ENCODE measurements around the gene HHIPL1. TPM values are rescaled to one million over a fixed set of nuclear protein-coding genes. Genes with fewer than 3 reads are reported as not detected.

The HHIPL1 gene
- total RNA-seq, 2 experiments from 2014 or later, result 0.25 to 0.72 TPM

GRCh38 chr14:99696929-99697328 lies 52.0 kb downstream of the HHIPL1 start:
- BruUV-seq (replicated peaks), result no TSS peak
- POLR2A ChIA-PET, result interaction anchor here (0.6 kb wide), 1 partner anchor 205 kb away, joined by 3 read pairs; no protein-coding TSS in a partner anchor
- no peaks in the 10 kb centered on the region for H3K79me2 ChIP-seq (ENCODE audit: insufficient read depth, low read depth, low read length)

GRCh38 chr14:99698236-99698635 lies 53.3 kb downstream of the HHIPL1 start:
- Histone ChIP-seq H3K4me1 (ENCODE audit: insufficient read depth, low read length, poor library complexity, severe bottlenecking) (no peaks in the 10 kb centered on the region), H4K20me1 (ENCODE audit: insufficient read depth, low read length) (no peaks in the 10 kb centered on the region), H3K4me2 (ENCODE audit: low read length) (no peak overlapping the region), H3K9me3 (ENCODE audit: low read length) (peaks cover 11% of the 10 kb centered on the region), H2AFZ (ENCODE audit: low read length) (no peak overlapping the region), H3K79me2 (ENCODE audit: insufficient read depth, low read depth, low read length) (no peaks in the 10 kb centered on the region), H3K9me2 (ENCODE audit: insufficient read depth, low read length) (no peaks in the 10 kb centered on the region), H3K27ac (ENCODE audit: low read depth, low read length, poor library complexity, severe bottlenecking) (no peak overlapping the region), H3K36me3 (ENCODE audit: insufficient read depth, low read length) (no peaks in the 10 kb centered on the region), H3K4me3 (ENCODE audit: low read depth, low read length, poor library complexity, severe bottlenecking) (no peak overlapping the region)
- DNase-seq (ENCODE audit: low spot score), result no peak
- CTCF ChIA-PET (ENCODE audit: unreplicated experiment), result no interaction called here
- POLR2A ChIA-PET, result no interaction called here
- TF ChIP-seq, protein P1, sequence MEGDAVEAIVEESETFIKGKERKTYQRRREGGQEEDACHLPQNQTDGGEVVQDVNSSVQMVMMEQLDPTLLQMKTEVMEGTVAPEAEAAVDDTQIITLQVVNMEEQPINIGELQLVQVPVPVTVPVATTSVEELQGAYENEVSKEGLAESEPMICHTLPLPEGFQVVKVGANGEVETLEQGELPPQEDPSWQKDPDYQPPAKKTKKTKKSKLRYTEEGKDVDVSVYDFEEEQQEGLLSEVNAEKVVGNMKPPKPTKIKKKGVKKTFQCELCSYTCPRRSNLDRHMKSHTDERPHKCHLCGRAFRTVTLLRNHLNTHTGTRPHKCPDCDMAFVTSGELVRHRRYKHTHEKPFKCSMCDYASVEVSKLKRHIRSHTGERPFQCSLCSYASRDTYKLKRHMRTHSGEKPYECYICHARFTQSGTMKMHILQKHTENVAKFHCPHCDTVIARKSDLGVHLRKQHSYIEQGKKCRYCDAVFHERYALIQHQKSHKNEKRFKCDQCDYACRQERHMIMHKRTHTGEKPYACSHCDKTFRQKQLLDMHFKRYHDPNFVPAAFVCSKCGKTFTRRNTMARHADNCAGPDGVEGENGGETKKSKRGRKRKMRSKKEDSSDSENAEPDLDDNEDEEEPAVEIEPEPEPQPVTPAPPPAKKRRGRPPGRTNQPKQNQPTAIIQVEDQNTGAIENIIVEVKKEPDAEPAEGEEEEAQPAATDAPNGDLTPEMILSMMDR (conservative IDR thresholded peaks at IDR 0.05; ENCODE audit: low read length), result no peak
- no peak for TF ChIP-seq EZH2phosphoT487 (IDR thresholded peaks at IDR 0.05; ENCODE audit: borderline replicate concordance, low read depth, low read length)
- no TSS peak for BruUV-seq (replicated peaks)
- intact Hi-C loops (cut with micrococcal nuclease; ENCODE audit: unreplicated experiment), result no loop called here

More at GRCh38 chr14:99696929-99697328, 52.0 kb downstream of the HHIPL1 start:
- no peak overlapping the region for H3K4me3 ChIP-seq (ENCODE audit: low read depth, low read length, poor library complexity, severe bottlenecking)
- intact Hi-C loops (cut with micrococcal nuclease; ENCODE audit: unreplicated experiment), result no loop called here
- H3K4me1 ChIP-seq (ENCODE audit: insufficient read depth, low read length, poor library complexity, severe bottlenecking), result no peaks in the 10 kb centered on the region
- no peak for TF ChIP-seq EZH2phosphoT487 (IDR thresholded peaks at IDR 0.05; ENCODE audit: borderline replicate concordance, low read depth, low read length)
- TF ChIP-seq, protein P1 (conservative IDR thresholded peaks at IDR 0.05; ENCODE audit: low read length), result no peak
- H3K36me3 ChIP-seq (ENCODE audit: insufficient read depth, low read length), result no peaks in the 10 kb centered on the region
- H3K4me2 ChIP-seq (ENCODE audit: low read length), result no peak overlapping the region
- CTCF ChIA-PET (ENCODE audit: unreplicated experiment), result no interaction called here
- no peak overlapping the region for H3K27ac ChIP-seq (ENCODE audit: low read depth, low read length, poor library complexity, severe bottlenecking)
- DNase-seq (ENCODE audit: low spot score), result no peak
- H2AFZ ChIP-seq (ENCODE audit: low read length), result no peak overlapping the region
- H3K9me2 ChIP-seq (ENCODE audit: insufficient read depth, low read length), result no peaks in the 10 kb centered on the region
- no peaks in the 10 kb centered on the region for H4K20me1 ChIP-seq (ENCODE audit: insufficient read depth, low read length)
- peaks cover 1% of the 10 kb centered on the region for H3K9me3 ChIP-seq (ENCODE audit: low read length)

GRCh38 chr14:99698642-99699041 lies 53.7 kb downstream of the HHIPL1 start:
- H4K20me1 ChIP-seq (ENCODE audit: insufficient read depth, low read length), result no peaks in the 10 kb centered on the region
- intact Hi-C loops (cut with micrococcal nuclease; ENCODE audit: unreplicated experiment), result no loop called here
- ChIA-PET POLR2A (no interaction called here), CTCF (ENCODE audit: unreplicated experiment) (no interaction called here)
- no peaks in the 10 kb centered on the region for H3K4me1 ChIP-seq (ENCODE audit: insufficient read depth, low read length, poor library complexity, severe bottlenecking)
- TF ChIP-seq, protein P1 (conservative IDR thresholded peaks at IDR 0.05; ENCODE audit: low read length), result no peak
- no peak for TF ChIP-seq EZH2phosphoT487 (IDR thresholded peaks at IDR 0.05; ENCODE audit: borderline replicate concordance, low read depth, low read length)
- no peak overlapping the region for H3K4me2 ChIP-seq (ENCODE audit: low read length)
- H3K9me2 ChIP-seq (ENCODE audit: insufficient read depth, low read length), result no peaks in the 10 kb centered on the region
- no peaks in the 10 kb centered on the region for H3K36me3 ChIP-seq (ENCODE audit: insufficient read depth, low read length)
- H3K4me3 ChIP-seq (ENCODE audit: low read depth, low read length, poor library complexity, severe bottlenecking), result no peak overlapping the region
- peaks cover 15% of the 10 kb centered on the region for H3K9me3 ChIP-seq (ENCODE audit: low read length)
- no peak overlapping the region for H3K27ac ChIP-seq (ENCODE audit: low read depth, low read length, poor library complexity, severe bottlenecking)
- no TSS peak for BruUV-seq (replicated peaks)
- no peak overlapping the region for H2AFZ ChIP-seq (ENCODE audit: low read length)
- DNase-seq (ENCODE audit: low spot score), result no peak
- H3K79me2 ChIP-seq (ENCODE audit: insufficient read depth, low read depth, low read length), result no peaks in the 10 kb centered on the region
